GM12878 (cell line): ENCODE data around the gene RALB. TPM values are rescaled to one million over a fixed set of nuclear protein-coding genes. Genes with fewer than 3 reads are reported as not detected.

Source experiments
- ATAC-seq: fragments of 200-7000 bp; cut with Tn5 transposase; 3 replicates; pipeline ENCODE4 v1.9.1; 2020; ENCODE audit warnings: mild to moderate bottlenecking, moderate library complexity
- BruUV-seq: library from RNA; stranded (reverse); fragments of 400-500 nt; replicated peaks from 2 replicates; lab custom pipeline; 2021; lab: Mats Ljungman, UMichigan
- CTCF ChIA-PET: fragments of 300-600 bp; sonication (Branson Sonifier 250); formaldehyde crosslinking; extraction: SDS; loops from one replicate; lab custom pipeline; 2021; ENCODE audit warnings: inconsistent platforms; lab: Yijun Ruan, JAX
- POLR2A ChIA-PET: fragments of 350-600 bp; formaldehyde crosslinking; extraction: SDS; loops from one replicate; lab custom pipeline; 2021; ENCODE audit warnings: inconsistent platforms; lab: Charles Lee
- RAD21 ChIA-PET: fragments of 300-600 bp; sonication (Branson Sonifier 250); formaldehyde crosslinking; loops from one replicate; lab custom pipeline; 2023; ENCODE audit warnings: antibody characterized with exemption; ENCODE audit not compliant: unreplicated experiment; lab: Charles Lee
- SMC1A ChIA-PET: fragments of 300-600 bp; sonication (Branson Sonifier 250); formaldehyde crosslinking; loops from one replicate; lab custom pipeline; 2023; ENCODE audit not compliant: unreplicated experiment, uncharacterized antibody; lab: Charles Lee
- DNase-seq: peaks from one replicate; pipeline ENCODE4 v3.0.0-alpha.2; 2011; ENCODE audit warnings: low read depth, low spot score
- FAIRE-seq: peaks from 3 replicates; lab custom pipeline; 2011; peaks lifted over from hg19 to GRCh38; lab: Jason Lieb, UNC
- H2AFZ ChIP-seq: 2 replicates; pipeline ENCODE4 v1.6.0; 2011; ENCODE audit warnings: low read depth, low read length, control low read depth; ENCODE audit not compliant: control insufficient read depth
- H3K27ac ChIP-seq: 2 replicates; pipeline ENCODE4 v1.5.1; 2011; ENCODE audit warnings: control low read depth; ENCODE audit not compliant: control insufficient read depth, insufficient read depth
- H3K27me3 ChIP-seq, 2 experiments: replicated peaks in 1 of 2; 2 replicates each; pipeline versions ENCODE4 v1.6.0 to v1.6.1; 2011; ENCODE audit warnings: low read length in 1 of 2; ENCODE audit not compliant: control insufficient read depth in 2 of 2, insufficient read depth in 2 of 2
- H3K36me3 ChIP-seq, 2 experiments: 2 replicates each; pipeline ENCODE4 v1.5.1; 2011; ENCODE audit warnings: low read length in 1 of 2; ENCODE audit not compliant: control insufficient read depth in 2 of 2, insufficient read depth in 2 of 2
- H3K4me1 ChIP-seq: 2 replicates; pipeline ENCODE4 v1.6.1; 2011; ENCODE audit warnings: mild to moderate bottlenecking, low read length, moderate library complexity, mixed read lengths; ENCODE audit not compliant: control insufficient read depth, insufficient read depth
- H3K4me2 ChIP-seq: 2 replicates; pipeline ENCODE4 v1.6.0; 2011; ENCODE audit warnings: control low read depth; ENCODE audit not compliant: control insufficient read depth, insufficient read depth
- H3K4me3 ChIP-seq: fragments of 200-600 bp; sonication (generic); 2 replicates; pipeline ENCODE4 v1.5.1; 2016
- H3K79me2 ChIP-seq: 2 replicates; pipeline ENCODE4 v1.6.0; 2011; ENCODE audit warnings: low read length; ENCODE audit not compliant: control insufficient read depth, insufficient read depth
- H3K9ac ChIP-seq: 2 replicates; pipeline ENCODE4 v1.8.0; 2011; ENCODE audit warnings: low read length, control low read depth, mixed read lengths; ENCODE audit not compliant: control insufficient read depth, insufficient read depth
- H3K9me3 ChIP-seq: replicated peaks from 3 replicates; pipeline ENCODE4 v1.5.1; 2011; ENCODE audit warnings: mild to moderate bottlenecking, low read length; ENCODE audit not compliant: control insufficient read depth, insufficient read depth
- H4K20me1 ChIP-seq: 2 replicates; pipeline ENCODE4 v1.6.0; 2011; ENCODE audit not compliant: control insufficient read depth, insufficient read depth
- ATF7 ChIP-seq: fragments of 450-650 bp; IDR thresholded peaks from 2 replicates; pipeline ENCODE4 v1.6.1; 2016; ENCODE audit warnings: low read depth, mild to moderate bottlenecking
- CEBPB ChIP-seq, 2 experiments: fragments of 150-350 bp in 1 of 2; IDR thresholded peaks; 2 replicates each; pipeline ENCODE4 v1.6.1; 2012 to 2014; ENCODE audit warnings: low read depth in 2 of 2, low read length in 2 of 2, borderline replicate concordance in 1 of 2, inconsistent platforms in 1 of 2
- NBN ChIP-seq: fragments of 450-650 bp; IDR thresholded peaks from 2 replicates; pipeline ENCODE4 v1.6.1; 2016
- NFYA ChIP-seq: IDR thresholded peaks from 2 replicates; pipeline ENCODE4 v1.6.1; 2011; ENCODE audit warnings: low read depth, mild to moderate bottlenecking, low read length, improper control_type of control experiment, borderline replicate concordance
- WRNIP1 ChIP-seq: IDR thresholded peaks from 2 replicates; pipeline ENCODE4 v1.6.1; 2011; ENCODE audit warnings: low read depth, low read length, improper control_type of control experiment, borderline replicate concordance
- ZNF274 ChIP-seq: IDR thresholded peaks from one replicate; pipeline ENCODE4 v1.8.0; 2011; ENCODE audit not compliant: insufficient read length, insufficient read depth
- WGBS: methylation state at CpG from one replicate; pipeline ENCODE4 v1.1.6; 2016; ENCODE audit warnings: low lambda C conversion rate; ENCODE audit not compliant: insufficient replicate concordance, insufficient coverage; ENCODE audit errors: missing lambda C conversion rate; 5-methylcytosine and 5-hydroxymethylcytosine counted together
- in situ Hi-C: fragments of 300-500 bp; cut with MboI; formaldehyde crosslinking; loops from 9 replicates; pipeline ENCODE4 v1.14.3; 2018; ENCODE audit warnings: mixed read lengths
- intact Hi-C: fragments of 100-400 bp; cut with micrococcal nuclease; formaldehyde crosslinking; loops from one replicate; pipeline ENCODE4 v1.14.2; 2022; ENCODE audit not compliant: unreplicated experiment
- polyA plus RNA-seq, 11 experiments: library from polyadenylated mRNA; depleted of rRNA in 4 of 11; unstranded in 6 of 11; stranded (reverse) in 5 of 11; fragments of >200 nt; fragmentation: Nextera tagmentation in 4 of 11; fragmentation: Illumina TruSeq in 1 of 11; extraction: Ambion mirVana in 4 of 11; extraction: Trizol in 1 of 11; gene quantifications; 1 replicate in 1 of 11; 2 replicates in 10 of 11; pipeline versions ENCODE4 v1.2.1 to v1.2.3, GENCODE V29; 2011 to 2016; ENCODE audit warnings: inconsistent platforms in 2 of 11, missing spikeins in 2 of 11, low read depth in 1 of 11
- total RNA-seq, 4 experiments: library from RNA; depleted of rRNA in 3 of 4; stranded (reverse); fragments of >200 nt in 3 of 4; fragmentation: Illumina TruSeq in 1 of 4; extraction: Trizol in 1 of 4; gene quantifications; 2 replicates each; pipeline versions ENCODE4 v1.2.1 to v1.2.3, GENCODE V29; 2013 to 2021
- TF ChIP-seq, protein P1 (sequence below): fragments of 450-650 bp; IDR thresholded peaks from 2 replicates; pipeline ENCODE4 v1.6.1; 2018; ENCODE audit warnings: borderline replicate concordance, mild to moderate bottlenecking; ENCODE audit not compliant: partially characterized antibody

The RALB gene
- total and polyA plus RNA-seq, 10 of the 15 experiments (the other 5 are each of a cell fraction or from before 2014, with no cell fraction given) = 8.3 to 54.0 (median 24.2) TPM

DNA sequence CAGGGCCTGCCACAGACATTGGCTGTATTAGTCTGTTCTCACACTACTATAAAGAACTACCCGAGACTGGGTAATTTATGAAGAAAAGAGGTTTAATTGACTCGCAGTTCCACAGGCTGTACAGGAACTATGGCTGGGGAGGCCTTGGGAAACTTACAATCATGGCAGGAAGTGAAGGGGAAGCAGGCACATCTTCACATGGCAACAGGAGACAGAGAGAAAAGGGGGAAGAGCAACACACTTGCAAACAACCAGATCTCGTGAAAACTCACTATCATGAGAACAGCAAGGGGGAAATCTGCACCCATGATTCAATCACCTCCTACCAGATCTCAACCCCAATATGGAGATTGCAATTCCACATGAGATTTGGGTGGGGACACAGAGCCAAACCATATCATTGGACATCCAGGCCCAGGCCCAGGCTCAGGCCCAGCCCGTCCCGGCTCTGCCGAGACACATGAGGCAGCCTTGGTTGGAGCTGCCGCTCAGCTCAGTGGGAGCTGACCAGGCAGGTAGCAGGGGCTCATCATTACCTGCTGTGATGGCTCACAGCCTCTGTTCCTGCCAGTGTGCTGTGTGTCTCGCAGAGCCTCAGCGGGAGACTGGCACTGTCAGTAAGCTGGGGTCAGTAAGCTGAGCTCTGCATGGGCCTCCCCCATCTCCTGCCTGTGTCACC lies 8.6 kb upstream of the RALB start:
- POLR2A ChIA-PET = no interaction called here
- DNase-seq (no peak), FAIRE-seq (no peak), ATAC-seq (no peak)
- BruUV-seq = no TSS peak
- Histone ChIP-seq H3K79me2 (no peaks in the 10 kb centered on the region), H3K9ac (no peak overlapping the region), H2AFZ (no peak overlapping the region), H3K4me3 (no peak overlapping the region), H3K27ac (no peak overlapping the region), H3K4me1 (peaks cover 4% of the 10 kb centered on the region; the same call in 1 of the 2 replicates), H3K36me3 (no peaks in the 10 kb centered on the region), H4K20me1 (no peaks in the 10 kb centered on the region), H3K9me3 (peaks cover 9% of the 10 kb centered on the region; the same call in 2 of the 3 replicates), H3K4me2 (no peak overlapping the region), H3K27me3 (no peaks in the 10 kb centered on the region)
- in situ Hi-C loops (no loop called here), intact Hi-C loops (no loop called here)
- RAD21 ChIA-PET = no interaction called here
- no peak for TF ChIP-seq WRNIP1
- TF ChIP-seq CEBPB (IDR thresholded peaks at IDR 0.05; ENCODE audit: borderline replicate concordance in 1 of 2, low read depth in 2 of 2, low read length in 2 of 2) = no peak
- TF ChIP-seq NFYA = no peak
- TF ChIP-seq, protein P1, sequence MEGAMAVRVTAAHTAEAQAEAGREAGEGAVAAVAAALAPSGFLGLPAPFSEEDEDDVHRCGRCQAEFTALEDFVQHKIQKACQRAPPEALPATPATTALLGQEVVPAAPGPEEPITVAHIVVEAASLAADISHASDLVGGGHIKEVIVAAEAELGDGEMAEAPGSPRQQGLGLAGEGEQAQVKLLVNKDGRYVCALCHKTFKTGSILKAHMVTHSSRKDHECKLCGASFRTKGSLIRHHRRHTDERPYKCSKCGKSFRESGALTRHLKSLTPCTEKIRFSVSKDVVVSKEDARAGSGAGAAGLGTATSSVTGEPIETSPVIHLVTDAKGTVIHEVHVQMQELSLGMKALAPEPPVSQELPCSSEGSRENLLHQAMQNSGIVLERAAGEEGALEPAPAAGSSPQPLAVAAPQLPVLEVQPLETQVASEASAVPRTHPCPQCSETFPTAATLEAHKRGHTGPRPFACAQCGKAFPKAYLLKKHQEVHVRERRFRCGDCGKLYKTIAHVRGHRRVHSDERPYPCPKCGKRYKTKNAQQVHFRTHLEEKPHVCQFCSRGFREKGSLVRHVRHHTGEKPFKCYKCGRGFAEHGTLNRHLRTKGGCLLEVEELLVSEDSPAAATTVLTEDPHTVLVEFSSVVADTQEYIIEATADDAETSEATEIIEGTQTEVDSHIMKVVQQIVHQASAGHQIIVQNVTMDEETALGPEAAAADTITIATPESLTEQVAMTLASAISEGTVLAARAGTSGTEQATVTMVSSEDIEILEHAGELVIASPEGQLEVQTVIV = no peak
- TF ChIP-seq NBN = no peak
- no peak for TF ChIP-seq ATF7
- no peak for TF ChIP-seq ZNF274
- 100% methylated on average over 9 of the region's 9 CpGs for WGBS
- CTCF ChIA-PET = interaction anchor here (1.3 kb wide), 1 partner anchor 69 kb away, joined by 4 read pairs; no protein-coding TSS in a partner anchor
- SMC1A ChIA-PET = no interaction called here
